HepG2 (cell line): Measurements from ENCODE around the gene RPS5. TPM values are rescaled to one million over a fixed set of nuclear protein-coding genes. Genes with fewer than 3 reads are reported as not detected.

ENCODE experiments used
- GTF3A ChIP-seq: sonication (generic); formaldehyde crosslinking; conservative IDR thresholded peaks from 2 replicates; pipeline ENCODE4 v1.4.0; 2020; ENCODE audit warnings: mild to moderate bottlenecking, missing genetic modification reagents
- HDAC2 ChIP-seq: sonication (generic); formaldehyde crosslinking; IDR thresholded peaks from 2 replicates; pipeline ENCODE4 v1.4.0; 2020; ENCODE audit warnings: missing genetic modification reagents
- HES4 ChIP-seq: sonication (generic); formaldehyde crosslinking; IDR thresholded peaks from 2 replicates; pipeline ENCODE4 v1.9.0; 2021; ENCODE audit warnings: mild to moderate bottlenecking, missing genetic modification reagents, borderline replicate concordance
- KLF12 ChIP-seq: sonication (generic); formaldehyde crosslinking; IDR thresholded peaks from 2 replicates; pipeline ENCODE4 v1.4.0; 2020; ENCODE audit warnings: missing genetic modification reagents, borderline replicate concordance
- NFE2 ChIP-seq: sonication (generic); formaldehyde crosslinking; IDR thresholded peaks from 2 replicates; pipeline ENCODE4 v1.4.0; 2020; ENCODE audit warnings: missing genetic modification reagents
- NR2F6 ChIP-seq, 2 experiments: IDR thresholded peaks; 2 replicates each; pipeline ENCODE4 v1.6.1; 2016; ENCODE audit warnings: antibody characterized with exemption in 1 of 2, mild to moderate bottlenecking in 1 of 2
- REL ChIP-seq: sonication (generic); formaldehyde crosslinking; conservative IDR thresholded peaks from 2 replicates; pipeline ENCODE4 v1.8.0; 2022; ENCODE audit warnings: mild to moderate bottlenecking, missing genetic modification reagents, moderate library complexity
- RNF2 ChIP-seq: fragments of 450-650 bp; conservative IDR thresholded peaks from 2 replicates; pipeline ENCODE4 v1.6.1; 2016; ENCODE audit warnings: low read depth
- SMYD3 ChIP-seq: sonication (generic); formaldehyde crosslinking; IDR thresholded peaks from 2 replicates; pipeline ENCODE4 v1.8.1; 2023; ENCODE audit warnings: mild to moderate bottlenecking, missing genetic modification reagents
- TEAD3 ChIP-seq: optimal IDR thresholded peaks from 2 replicates; pipeline ENCODE3; 2016; ENCODE audit warnings: borderline replicate concordance
- ZBTB38 ChIP-seq: sonication (generic); formaldehyde crosslinking; IDR thresholded peaks from 2 replicates; pipeline ENCODE4 v1.5.1; 2020; ENCODE audit warnings: mild to moderate bottlenecking, missing genetic modification reagents
- ZBTB8A ChIP-seq: sonication (generic); formaldehyde crosslinking; IDR thresholded peaks from 2 replicates; pipeline ENCODE4 v1.4.0; 2020; ENCODE audit warnings: mild to moderate bottlenecking, low read depth, missing genetic modification reagents, borderline replicate concordance
- ZNF10 ChIP-seq: sonication (generic); formaldehyde crosslinking; IDR thresholded peaks from 2 replicates; pipeline ENCODE4 v1.4.0; 2020; ENCODE audit warnings: mild to moderate bottlenecking, low read depth, missing genetic modification reagents, borderline replicate concordance
- ZNF264 ChIP-seq: sonication (generic); formaldehyde crosslinking; IDR thresholded peaks from 2 replicates; pipeline ENCODE4 v1.4.0; 2020; ENCODE audit warnings: missing genetic modification reagents
- ZNF329 ChIP-seq: sonication (generic); formaldehyde crosslinking; IDR thresholded peaks from 2 replicates; pipeline ENCODE4 v1.9.0; 2021; ENCODE audit warnings: low read depth, mild to moderate bottlenecking, missing genetic modification reagents
- ZNF761 ChIP-seq: sonication (generic); formaldehyde crosslinking; conservative IDR thresholded peaks from 2 replicates; pipeline ENCODE4 v1.4.0; 2020; ENCODE audit warnings: mild to moderate bottlenecking, missing genetic modification reagents
- polyA plus RNA-seq, 8 experiments: library from polyadenylated mRNA; depleted of rRNA in 3 of 8; stranded (reverse) in 7 of 8; unstranded in 1 of 8; fragments of >200 nt; fragmentation: Illumina TruSeq in 4 of 8; extraction: Trizol in 4 of 8; gene quantifications; 2 replicates each; pipeline versions ENCODE4 v1.2.1 to v1.2.3, GENCODE V29; 2011 to 2016; ENCODE audit warnings: low read depth in 4 of 8, missing spikeins in 1 of 8, mixed read lengths in 1 of 8; ENCODE audit not compliant: insufficient read depth in 1 of 8
- total RNA-seq, 5 experiments: library from RNA; depleted of rRNA; stranded (reverse); fragments of >200 nt; fragmentation: Illumina TruSeq; extraction: Trizol; gene quantifications; 2 replicates each; pipeline ENCODE4 v1.2.3, GENCODE V29; 2016; ENCODE audit warnings: low read depth in 1 of 5
- TF ChIP-seq, protein P1 (sequence below): sonication (generic); formaldehyde crosslinking; IDR thresholded peaks from 2 replicates; pipeline ENCODE4; 2020; ENCODE audit warnings: missing genetic modification reagents, mild to moderate bottlenecking, borderline replicate concordance
- TF ChIP-seq, protein P2 (sequence below): sonication (generic); formaldehyde crosslinking; IDR thresholded peaks from 2 replicates; pipeline ENCODE4 v1.9.0; 2022; ENCODE audit warnings: missing genetic modification reagents, mild to moderate bottlenecking, borderline replicate concordance
- TF ChIP-seq, protein P3 (sequence below): sonication (generic); formaldehyde crosslinking; IDR thresholded peaks from 2 replicates; pipeline ENCODE4 v1.4.0; 2020; ENCODE audit warnings: mild to moderate bottlenecking, missing genetic modification reagents

RPS5 gene
- total and polyA plus RNA-seq, 2 of the 13 experiments (the other 11 are each of a cell fraction or from before 2014, with no cell fraction given), result 1,544 to 4,408 TPM

DNA sequence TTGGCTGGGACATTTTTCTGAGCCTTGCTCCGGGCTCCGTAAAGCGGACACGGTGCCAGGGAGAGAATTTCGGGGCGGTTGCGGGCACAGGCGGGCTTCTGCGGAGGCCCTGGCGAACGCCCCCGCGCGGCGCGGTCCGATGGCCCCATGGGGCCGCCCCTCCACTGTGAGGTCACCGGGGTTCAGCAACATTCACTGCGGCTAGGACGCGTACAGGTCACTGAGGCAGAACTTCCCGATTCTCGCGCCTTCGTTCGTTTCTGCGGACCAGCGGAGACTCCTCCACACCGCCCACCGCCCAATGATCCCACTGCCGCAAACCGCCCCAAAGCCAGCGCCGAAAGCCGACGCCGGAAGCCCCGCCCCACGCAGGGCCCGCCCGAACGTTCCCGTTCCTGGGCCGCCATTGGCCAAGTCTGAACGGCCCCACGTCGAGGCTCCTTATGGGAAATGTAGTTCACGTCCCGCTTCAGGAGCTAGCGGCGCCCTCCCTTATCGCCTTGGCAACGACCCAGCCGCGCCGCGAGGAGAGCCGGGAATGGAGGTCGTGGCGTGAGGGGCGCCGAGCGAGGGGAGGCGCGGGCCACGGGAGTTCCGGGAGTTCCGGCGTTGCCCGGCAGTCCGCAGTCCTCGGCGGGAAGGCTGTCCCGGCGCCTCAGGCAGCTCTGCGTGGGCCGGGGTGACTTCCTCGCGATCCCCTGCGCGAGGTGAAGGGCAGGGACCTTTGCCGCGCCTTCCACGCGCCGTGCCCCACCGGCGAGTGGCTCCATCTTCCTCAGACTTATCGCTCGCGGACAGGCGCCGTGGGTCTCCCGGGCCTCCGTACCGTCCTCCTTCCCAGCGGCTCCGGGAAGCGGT, 21.3 kb downstream of the RPS5 start, which contains the start of gene ZNF584 (continued):
- TF ChIP-seq ZNF329, result no peak
- TF ChIP-seq REL (CRISPR knock-in tag), result no peak
- TF ChIP-seq GTF3A (CRISPR knock-in tag), result peak; percentile 39; the same call in 1 of the 2 replicates
- TF ChIP-seq, protein P1, sequence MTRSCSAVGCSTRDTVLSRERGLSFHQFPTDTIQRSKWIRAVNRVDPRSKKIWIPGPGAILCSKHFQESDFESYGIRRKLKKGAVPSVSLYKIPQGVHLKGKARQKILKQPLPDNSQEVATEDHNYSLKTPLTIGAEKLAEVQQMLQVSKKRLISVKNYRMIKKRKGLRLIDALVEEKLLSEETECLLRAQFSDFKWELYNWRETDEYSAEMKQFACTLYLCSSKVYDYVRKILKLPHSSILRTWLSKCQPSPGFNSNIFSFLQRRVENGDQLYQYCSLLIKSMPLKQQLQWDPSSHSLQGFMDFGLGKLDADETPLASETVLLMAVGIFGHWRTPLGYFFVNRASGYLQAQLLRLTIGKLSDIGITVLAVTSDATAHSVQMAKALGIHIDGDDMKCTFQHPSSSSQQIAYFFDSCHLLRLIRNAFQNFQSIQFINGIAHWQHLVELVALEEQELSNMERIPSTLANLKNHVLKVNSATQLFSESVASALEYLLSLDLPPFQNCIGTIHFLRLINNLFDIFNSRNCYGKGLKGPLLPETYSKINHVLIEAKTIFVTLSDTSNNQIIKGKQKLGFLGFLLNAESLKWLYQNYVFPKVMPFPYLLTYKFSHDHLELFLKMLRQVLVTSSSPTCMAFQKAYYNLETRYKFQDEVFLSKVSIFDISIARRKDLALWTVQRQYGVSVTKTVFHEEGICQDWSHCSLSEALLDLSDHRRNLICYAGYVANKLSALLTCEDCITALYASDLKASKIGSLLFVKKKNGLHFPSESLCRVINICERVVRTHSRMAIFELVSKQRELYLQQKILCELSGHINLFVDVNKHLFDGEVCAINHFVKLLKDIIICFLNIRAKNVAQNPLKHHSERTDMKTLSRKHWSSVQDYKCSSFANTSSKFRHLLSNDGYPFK (CRISPR knock-in tag), result peak; percentile 59; the same call in 1 of the 2 replicates
- TF ChIP-seq ZNF761, result peak; percentile 83; the same call in 1 of the 2 replicates
- no peak; the same call in none of the 2 replicates for TF ChIP-seq HDAC2
- TF ChIP-seq ZNF10 (CRISPR knock-in tag), result no peak
- TF ChIP-seq TEAD3, result peak; percentile 50
- TF ChIP-seq, protein P2, sequence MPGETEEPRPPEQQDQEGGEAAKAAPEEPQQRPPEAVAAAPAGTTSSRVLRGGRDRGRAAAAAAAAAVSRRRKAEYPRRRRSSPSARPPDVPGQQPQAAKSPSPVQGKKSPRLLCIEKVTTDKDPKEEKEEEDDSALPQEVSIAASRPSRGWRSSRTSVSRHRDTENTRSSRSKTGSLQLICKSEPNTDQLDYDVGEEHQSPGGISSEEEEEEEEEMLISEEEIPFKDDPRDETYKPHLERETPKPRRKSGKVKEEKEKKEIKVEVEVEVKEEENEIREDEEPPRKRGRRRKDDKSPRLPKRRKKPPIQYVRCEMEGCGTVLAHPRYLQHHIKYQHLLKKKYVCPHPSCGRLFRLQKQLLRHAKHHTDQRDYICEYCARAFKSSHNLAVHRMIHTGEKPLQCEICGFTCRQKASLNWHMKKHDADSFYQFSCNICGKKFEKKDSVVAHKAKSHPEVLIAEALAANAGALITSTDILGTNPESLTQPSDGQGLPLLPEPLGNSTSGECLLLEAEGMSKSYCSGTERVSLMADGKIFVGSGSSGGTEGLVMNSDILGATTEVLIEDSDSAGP (CRISPR knock-in tag), result peak; percentile 76
- TF ChIP-seq, protein P3, sequence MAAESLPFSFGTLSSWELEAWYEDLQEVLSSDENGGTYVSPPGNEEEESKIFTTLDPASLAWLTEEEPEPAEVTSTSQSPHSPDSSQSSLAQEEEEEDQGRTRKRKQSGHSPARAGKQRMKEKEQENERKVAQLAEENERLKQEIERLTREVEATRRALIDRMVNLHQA (CRISPR knock-in tag), result no peak
- TF ChIP-seq HES4 (CRISPR knock-in tag), result peak; percentile 75; the same call in 1 of the 2 replicates
- no peak for TF ChIP-seq ZBTB8A (CRISPR knock-in tag)
- TF ChIP-seq ZNF264, result no peak
- peak; percentile 37 for TF ChIP-seq ZBTB38 (CRISPR knock-in tag)
- TF ChIP-seq NR2F6 (IDR thresholded peaks at IDR 0.05), result no peak
- TF ChIP-seq NR2F6 (CRISPR knock-in tag; IDR thresholded peaks at IDR 0.05), result no peak
- peak; percentile 75; the same call in 1 of the 2 replicates for TF ChIP-seq KLF12
- TF ChIP-seq NFE2, result no peak
- TF ChIP-seq SMYD3 (CRISPR knock-in tag), result peak; percentile 52; the same call in 1 of the 2 replicates
- TF ChIP-seq RNF2, result peak; percentile 6; the same call in 1 of the 2 replicates
